ENCODE data around the gene ZNF394.

ZNF394 gene

DNA sequence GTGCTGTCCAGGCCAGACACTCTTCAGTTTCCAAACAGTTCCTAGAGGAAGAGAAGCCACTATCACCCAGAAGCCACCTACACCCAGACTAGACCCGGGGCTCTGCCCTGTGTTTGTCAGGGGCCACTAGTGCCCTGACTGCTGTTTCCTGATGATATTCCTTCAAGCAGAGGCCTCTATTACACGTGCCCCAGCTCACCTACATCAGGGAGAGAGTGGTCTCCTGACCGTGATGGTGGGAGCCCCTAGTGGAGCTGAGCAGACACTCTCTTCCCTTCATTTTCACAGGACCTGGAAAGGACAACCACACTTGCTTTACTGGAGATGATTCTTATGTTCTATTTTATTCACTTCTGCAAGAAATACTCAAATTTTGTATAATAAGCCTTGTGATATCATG lies 9.2 kb downstream of the ZNF394 start:
- DNase-seq = no peak

DNA sequence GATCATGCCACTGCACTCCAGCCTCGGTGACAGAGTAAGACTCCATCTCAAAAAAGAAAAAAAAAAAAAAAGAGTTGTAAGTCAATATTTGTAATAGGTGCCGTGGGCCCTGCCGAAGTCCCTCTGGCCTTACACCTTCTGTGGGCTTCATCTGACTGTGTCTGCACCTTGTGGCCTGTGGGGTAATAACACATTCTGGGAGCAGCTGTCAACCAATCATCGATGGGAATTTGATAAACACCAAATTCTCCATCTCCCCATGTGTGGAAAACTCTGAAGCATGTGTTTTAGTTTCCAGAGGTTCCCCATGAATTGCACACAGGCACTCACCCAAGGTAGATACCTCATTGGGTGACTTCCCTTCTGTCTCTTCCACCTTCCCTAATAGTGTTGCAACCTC lies 10.8 kb downstream of the ZNF394 start:
- no peak for DNase-seq

DNA sequence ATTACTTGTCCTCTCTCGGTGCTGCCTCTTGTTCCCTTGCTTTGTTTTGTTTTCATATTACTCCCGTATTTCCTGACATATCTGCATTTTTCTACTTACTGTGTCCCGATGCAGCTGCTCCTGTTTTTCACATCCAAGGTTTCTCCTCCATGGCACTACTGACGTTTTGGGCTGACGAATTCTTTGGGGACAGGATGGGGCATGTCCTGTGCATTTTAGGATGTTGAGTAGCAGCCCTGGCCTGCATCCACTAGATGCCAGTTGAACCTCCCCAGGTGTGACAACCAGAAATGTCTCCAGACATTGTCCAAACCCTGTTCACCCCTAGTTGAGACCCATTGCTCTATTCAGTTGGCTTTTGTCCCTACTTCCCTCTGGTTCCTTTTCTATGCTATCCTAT lies 15.0 kb downstream of the ZNF394 start:
- DNase-seq = no peak

DNA sequence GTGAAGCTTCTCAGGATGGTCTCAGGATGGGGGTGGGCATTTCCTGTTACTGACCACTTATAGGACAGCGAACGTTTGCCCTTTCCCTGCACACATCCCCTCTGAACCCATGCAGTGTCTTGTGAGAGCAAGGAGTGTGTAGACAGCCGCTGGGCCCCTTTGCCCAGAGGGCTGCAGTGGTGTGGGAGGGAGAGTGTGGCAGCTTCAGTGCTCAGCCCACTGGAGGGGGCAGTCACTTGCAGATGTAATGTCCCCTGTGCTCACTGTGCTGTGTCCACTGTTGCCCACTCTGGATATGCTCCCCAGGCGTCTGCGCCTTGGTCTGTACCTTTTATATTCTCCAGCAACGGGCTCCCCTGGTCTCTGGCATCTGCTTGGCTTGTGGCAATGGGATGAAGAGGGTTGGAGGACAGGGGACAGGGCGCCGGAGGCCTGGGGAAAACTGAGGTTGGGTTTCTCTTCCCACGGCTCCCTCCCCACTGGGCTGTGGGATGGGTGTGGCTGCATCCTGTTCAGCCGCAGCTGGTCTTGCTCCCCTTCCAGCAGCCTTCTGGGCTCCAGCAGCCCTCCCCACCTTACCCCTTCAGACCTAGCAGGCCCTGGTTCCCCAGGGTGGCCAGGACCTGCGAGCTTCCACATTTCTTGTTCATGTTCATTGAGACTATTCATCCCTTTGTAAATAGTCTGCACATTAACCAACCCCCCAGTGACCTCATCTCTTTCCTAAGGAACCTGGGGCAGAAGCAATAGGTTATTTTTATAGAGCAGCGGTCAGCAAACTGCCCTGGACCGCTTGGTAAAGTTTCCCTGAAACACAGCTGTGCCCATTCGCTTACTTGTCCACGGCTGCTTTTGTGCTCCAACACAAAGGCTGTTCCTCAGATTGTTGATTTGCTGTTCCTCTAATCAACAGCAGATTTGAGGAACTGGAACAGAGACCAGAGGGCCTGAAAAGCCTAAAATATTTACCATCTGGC lies 21.3 kb downstream of the ZNF394 start:
- no peak for DNase-seq

DNA sequence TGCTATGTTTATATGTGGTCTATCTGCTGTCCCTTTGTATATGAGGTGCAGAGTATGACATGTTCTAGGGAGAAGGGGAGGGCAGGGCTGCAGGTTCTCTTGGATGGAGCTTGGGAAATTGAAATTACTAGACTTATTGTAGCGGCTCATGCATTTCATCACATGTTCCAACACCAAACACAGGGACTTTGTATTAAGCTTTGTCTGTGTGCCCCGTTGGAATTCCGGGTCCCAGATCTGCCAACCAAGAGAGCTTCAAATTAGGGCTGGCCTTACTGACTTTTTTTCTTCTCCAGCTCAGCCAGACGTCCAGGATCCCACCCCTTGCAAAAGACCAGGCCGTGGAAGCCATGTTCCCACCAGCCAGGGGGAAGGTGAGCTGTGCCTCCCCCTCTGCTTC lies 24.0 kb downstream of the ZNF394 start:
- no peak for DNase-seq

DNA sequence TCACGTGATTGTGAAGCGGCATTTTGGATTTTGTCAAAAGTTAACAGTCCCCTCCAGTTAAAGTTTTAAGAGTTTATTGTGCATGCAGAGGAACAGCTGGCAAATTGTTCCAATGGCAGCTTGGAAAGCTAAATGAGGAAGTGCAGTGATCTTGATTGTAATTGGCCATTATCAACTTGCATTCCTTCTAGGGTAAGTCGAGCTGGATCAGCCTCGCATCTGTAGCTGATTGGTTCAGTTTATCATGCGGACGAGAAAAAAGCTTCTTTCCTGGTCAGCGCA lies 26.8 kb downstream of the ZNF394 start:
- DNase-seq = no peak

DNA sequence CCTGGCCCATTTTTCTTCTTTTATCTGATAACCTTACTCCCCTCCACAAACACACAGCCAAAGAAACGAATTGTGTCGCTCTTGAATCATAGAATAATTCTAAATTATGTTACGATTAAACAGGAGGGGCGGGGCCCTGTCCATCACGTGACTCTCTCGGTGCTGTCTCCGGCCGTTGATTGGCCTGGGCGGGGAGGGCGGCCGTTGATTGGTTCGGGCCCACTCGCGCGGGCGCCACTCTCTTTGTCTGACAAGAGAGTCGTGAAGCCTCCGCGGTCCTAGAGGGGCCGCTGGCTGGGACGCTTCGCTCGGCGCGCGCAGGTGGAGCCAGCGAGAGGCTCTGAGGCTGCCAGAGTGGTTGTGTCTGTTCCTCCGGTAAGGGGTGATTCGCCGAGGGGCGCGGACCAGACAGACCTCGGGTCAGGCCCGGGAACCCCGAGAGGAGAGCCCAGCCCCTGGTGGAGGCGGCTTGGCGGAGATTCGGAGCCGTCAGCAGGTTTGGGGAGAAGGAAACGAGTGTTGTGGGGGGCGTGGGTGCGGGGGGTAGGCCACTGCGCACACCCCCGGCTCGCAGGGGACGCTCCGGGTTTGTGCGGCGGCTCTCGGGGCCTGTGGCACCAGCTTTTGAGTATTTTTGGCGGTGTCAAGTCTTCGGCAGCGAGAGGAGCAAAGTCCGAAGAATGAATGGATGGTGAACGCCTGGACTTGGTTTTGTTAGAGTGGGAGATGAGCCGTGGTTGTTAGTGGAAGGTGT lies 27.3 kb downstream of the ZNF394 start, which contains the start of gene ZNF789:
TSS of gene ZNF789 (plus strand) at position 330 of the 754 bp plus-strand sequence. CDS start 3,567 bp downstream, outside the sequence.
- peak; percentile 99 for DNase-seq

DNA sequence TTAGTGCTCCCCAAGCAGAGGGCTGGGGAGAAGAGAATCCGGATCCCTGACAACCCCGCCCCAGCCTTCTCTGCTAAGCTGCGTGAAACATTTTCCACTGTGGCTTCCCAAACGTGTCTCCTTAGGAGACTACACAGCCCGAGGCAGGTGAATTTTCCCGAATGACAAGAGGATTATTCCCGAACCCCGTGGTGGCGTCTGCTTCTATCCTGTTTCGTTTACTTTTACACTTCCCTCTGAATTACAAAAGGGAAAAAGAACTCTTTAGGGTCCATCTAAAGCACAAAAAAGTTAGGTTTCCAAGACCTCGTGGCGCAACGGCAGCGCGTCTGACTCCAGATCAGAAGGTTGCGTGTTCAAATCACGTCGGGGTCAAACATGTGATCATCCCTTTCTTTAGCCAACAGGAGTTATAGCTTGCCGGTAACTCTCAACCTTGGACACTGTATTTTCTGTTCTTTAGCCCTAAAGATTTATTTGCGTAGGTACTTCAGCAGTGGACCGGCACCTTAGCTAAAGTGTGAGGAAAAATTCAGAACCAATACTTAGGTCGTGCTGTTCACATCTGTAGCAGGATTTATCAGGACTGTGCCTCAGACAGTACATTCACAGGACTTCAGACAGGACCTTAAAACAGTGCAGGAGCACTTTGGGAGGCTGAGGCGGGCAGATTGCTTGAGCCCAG lies 30.6 kb downstream of the ZNF394 start:
- no peak for DNase-seq

DNA sequence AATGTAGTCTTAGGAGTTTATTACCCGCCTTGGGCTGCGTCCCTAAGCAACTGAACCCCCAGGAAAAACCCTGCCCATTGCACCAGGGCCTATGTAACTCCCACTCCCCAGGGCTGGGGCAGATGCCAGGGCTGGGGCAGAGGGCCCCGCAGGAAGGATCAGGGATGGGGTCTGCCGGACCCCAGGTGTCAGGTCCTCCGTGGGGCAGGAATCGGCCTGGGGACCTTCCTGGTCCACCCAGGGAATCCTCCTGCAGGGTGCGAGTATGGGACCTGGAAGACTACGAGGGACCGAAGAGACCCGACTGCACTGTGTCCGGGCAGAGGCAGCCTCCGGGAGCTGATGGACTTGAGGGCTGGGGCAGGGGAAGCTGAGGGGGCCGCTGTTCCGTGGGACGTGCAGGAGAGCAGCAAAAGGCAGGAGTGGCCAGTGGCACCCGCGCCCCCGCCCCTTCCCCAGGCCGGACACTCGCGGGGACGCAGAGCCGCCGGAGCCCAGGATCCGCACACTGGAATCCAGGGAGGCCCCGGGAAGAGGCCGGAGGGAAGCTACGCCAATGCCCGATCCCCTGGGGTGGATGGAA lies 31.7 kb downstream of the ZNF394 start:
- DNase-seq = no peak

DNA sequence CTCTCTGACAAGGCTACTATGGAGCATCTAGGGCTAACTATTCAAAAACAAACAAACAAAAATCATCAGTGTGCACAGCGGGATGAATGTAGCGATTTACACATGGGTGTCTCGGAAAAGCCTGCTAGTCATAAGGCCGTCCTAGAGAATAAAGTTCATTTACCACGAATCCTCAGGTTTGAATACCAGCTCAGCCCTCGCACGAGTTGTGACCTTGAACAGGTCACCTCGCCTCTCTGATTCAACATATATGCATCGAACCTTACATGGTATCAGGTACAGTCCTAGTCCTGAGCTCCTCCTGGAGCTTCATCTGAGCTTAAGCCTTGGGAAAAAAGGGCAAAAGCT lies 34.7 kb downstream of the ZNF394 start:
- DNase-seq = no peak

DNA sequence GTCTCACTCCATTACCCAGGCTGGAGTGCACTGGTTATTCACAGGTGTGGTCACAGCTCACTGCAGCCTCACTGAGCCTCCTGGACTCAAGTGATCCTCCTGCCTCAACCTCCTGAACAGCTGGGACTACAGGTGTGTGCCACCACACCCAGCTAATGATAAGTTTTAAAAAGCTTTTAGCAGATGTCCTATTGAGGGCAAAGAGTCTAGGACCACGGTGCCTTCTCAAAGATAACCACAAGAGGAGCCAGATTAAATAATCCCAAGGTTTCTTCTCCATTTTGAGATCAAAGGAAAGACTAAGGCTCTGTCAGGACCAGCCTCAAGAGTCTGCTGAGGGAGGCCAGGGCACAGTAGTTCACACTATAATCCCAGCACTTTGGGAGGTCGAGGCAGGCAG lies 38.9 kb downstream of the ZNF394 start:
- DNase-seq = no peak

DNA sequence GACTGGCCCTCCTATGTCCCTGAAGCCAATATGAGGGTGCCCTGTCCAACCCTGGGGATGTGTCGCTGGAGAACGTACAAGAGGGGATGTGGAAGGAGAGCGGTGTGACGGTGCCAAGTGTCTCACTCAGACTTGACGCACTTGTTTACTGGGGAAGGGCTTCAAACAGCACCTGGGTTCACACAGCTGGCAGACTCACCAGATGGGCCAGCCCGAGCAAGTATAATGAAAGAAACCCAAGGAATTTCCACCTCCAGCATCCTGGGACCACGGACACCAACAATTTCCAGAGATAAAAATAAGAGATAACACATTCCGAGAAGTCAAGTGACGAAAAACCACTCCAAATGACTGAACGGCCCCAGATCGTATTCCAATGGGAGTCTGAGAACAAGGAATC lies 39.4 kb downstream of the ZNF394 start:
- DNase-seq = no peak

DNA sequence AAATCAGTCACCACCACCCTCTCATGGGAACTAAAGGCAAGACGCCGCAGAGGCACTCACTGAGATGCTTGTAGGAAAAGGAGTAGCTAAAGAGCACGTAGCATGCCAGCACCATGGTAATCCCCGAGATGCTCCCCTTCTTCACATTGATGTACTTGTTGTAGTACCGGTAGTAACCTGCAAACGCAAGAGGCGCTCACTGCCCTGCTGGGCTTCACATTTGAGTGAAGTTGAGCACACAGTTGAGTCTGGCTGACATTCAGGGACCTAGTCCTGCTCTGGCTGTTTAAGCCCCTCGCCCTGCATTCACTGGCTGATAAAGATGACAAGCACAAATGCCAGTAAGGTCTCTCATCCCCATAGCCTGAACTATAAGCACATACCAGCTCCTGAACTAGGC lies 41.0 kb downstream of the ZNF394 start:
- DNase-seq = peak; percentile 44

DNA sequence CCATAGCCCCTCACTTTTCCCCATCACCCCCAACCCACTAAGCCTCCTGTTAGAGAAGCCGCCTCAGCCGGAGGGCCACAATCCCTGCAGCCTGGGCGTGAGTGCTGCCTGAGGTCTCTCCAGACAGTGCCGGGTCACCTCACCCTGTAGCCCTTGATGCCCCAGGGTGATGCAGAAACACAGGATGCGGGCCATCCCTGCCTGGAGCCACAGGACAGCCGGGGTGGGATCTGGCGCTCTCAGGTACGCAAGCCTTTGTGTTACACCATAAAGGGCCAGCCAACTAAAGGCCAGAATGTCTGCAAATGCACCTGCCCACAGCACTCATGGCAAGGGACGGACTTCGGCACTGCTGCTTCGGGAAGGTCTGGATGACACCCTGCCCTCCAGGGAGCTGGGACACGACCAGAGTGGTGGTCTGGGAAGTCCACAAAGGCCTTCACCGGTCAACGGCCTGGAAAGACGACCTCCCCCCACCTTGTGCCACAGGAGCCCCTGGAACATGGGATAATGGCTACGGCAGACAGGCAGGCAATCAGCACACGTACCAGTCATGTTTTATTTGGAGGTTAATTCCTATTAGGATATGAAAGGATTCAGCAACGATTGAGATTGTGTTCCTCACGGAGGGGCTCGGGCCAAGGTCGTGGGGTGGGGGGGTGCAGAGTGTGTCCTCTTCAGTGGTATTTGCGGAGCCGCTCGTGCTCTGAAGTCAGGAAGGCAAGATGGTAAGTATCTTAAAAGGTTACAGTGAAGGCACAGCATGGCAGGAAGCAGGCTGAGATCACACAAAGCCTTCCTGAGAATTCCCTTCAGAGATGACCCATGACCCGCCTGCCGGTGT lies 42.2 kb downstream of the ZNF394 start:
- no peak for DNase-seq

DNA sequence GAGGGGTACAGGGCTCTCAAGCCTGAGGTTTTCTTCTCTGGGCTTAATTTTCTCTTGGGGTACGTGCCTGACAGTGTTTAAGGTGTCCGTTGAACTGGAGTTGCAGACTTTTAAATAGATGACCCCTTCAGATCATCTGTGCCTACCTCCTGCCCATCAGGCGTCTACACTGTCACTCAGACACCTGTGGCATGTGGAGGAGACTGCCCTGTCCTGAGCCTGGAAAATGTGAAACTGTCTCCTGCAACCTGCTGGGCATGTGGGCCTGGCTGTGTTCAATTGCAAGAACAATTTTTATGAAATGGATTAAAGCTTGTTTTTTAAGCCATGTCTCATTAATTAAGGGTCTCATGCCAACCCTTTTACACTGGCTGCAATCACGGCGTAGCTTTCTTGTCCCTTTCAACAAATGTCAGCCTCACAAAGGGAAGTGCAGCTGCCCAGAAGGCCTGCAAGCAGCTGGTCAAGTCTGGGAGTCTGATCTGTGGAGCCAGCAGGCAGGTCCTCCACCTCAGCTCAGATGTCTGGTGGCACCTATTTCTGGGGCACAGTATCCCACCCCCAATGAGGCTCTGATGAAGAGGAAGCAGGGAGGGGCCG lies 42.9 kb downstream of the ZNF394 start:
- DNase-seq = no peak

DNA sequence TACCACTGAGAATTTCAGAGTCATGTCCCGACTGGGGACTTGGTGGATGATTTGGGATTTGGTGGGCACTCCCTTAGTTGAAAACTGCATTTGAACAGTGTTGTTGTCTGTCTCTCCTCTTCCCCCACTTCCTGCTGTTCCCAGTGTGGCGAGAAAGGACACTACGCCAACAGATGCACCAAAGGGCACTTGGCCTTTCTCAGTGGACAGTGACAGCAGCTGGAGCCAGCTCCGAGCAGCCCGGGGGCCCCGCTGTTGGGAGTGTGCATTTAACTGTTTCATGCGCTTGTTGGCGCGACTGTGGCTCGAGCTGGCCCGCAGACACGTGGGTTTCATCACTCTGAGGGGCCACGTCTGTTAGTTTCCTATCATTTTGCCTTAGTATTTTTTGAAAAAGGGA lies 43.8 kb downstream of the ZNF394 start:
- DNase-seq = no peak

DNA sequence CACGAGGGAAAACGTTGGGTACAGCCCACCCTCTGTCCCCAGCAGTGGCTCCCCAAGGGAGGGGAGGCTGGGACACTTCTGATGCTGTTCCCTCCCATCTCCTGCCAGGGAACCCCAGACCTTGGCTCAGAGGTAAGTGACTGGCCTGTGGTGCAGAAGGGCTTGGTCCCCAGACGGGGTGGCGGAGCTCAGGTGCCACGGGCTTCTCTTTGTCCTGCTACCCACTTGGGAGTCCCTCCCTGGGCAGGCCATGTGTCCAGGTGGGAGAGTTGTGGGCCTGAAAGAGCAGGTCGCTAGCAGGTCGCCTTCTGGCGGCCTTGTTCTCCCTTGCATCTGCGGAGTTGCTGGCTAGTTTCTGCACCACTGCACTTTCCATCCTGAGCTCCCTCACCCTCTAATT lies 44.2 kb downstream of the ZNF394 start:
- DNase-seq = no peak

DNA sequence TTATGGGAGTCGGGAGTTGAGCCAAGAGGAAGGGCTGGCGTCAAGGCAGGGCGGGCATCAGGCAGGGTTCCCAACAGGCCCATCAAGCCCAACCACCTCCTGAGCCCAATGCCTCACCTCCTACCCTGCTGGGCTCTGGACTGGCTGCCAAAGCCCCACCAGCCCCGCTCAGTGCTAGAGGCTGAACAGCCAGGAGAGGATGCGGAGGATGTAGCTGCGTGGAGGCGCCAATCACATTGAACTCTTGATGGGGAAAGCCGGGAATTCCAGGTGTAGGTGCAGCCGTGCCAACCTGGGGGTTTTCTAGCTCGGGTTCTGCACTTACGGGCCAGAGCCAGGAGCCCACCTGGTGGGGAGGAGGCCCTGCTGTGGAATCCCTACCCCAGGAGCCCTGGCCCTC lies 47.0 kb downstream of the ZNF394 start:
- DNase-seq = no peak

DNA sequence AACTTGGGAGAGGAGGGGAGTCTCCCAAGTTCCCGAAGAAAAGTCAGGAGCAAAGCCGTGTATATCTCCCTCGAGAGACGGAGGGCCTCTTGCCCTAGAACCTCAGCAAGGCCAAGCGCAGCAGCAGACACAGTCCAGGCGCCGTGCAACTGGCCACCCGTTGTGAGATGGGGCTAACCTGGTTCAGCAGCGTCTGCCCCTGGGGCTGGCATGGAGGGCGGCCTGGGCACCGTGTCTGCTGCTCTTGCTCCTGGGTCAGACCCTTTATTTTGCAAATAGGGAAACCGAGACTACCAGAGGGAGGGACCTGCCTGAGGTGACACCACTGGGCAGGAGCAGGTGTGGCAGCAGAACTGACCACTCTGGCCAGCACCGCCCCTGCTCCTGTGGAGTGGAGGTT lies 47.5 kb downstream of the ZNF394 start:
- no peak for DNase-seq

DNA sequence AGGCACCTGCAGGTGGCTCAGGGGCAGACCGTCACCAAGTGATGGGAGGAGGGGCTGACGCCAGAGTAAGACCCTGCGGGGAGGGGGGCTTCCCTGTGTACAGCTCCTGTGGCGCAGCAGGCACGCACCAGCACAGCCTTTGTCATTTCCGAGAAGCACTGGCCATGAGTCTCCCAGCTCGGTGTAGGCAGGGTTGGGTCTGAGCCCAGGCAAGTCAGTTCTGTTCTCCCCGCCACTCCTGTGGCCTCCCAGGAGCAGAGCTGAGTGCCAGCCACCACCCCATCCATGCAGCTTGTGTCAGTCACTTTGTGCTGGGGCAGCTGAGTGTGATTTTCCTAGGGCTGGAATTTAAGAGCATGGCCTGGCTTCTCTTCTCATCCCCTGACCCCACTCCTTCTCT lies 48.1 kb downstream of the ZNF394 start:
- DNase-seq = no peak

DNA sequence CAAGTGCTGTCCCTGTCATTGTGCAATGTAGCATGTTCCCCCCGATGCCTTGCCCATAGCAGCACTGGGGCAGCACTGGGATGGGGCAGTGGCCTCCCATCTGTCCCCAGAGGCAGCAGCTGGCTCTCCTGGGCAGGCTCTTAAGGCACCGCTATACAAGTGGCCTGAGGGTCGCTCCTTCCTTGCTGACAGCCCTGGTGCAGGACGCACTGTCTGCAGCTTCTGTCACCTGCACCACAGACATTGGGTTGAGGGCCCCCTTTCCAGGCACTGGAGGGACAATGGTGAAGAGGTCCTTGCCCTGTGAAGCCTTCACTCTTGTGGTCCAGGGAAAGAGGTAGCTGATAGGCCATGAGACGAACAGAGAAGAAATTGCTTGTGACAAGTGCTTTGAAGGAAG lies 50.8 kb downstream of the ZNF394 start:
- DNase-seq = no peak

DNA sequence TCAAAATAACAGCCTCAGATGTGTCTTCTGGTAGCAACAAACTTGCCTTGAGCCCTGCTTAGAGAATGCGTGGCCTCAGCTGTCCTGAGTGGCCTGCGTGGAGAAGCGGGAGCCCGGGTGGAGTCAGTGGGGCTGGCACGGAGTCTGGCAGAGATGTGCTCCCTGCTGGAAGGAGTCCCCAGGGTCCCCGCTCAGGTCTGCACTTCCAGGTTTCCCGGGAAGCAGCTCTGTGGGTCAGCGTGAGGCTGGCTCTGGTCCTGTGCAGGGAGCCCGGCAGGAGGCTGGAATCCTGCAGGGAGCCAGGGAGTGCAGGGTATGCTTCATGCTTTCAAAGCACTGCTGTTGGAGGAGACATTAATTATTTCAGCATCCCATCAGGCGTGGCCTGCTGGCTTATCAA lies 51.2 kb downstream of the ZNF394 start:
- no peak for DNase-seq
